Activated CD4-positive, alpha-beta T cell treated with anti-CD3 and anti-CD28 coated beads, Interleukin-2, amount 10 ng/mL, durations not matched to agents 24 days and 14 days (primary cell): ENCODE results near the gene NFIB. TPM values are rescaled to one million over a fixed set of nuclear protein-coding genes. Genes with fewer than 3 reads are reported as not detected.

Experiments used
- DNase-seq: peaks from one replicate; pipeline ENCODE4 v3.0.0; 2022
- H3K27ac Mint-ChIP-seq: one replicate; pipeline ENCODE4 v1.8.0; 2022; ENCODE audit warnings: mild to moderate bottlenecking, mixed read lengths
- H3K27me3 Mint-ChIP-seq: one replicate; pipeline ENCODE4 v1.8.0; 2022; ENCODE audit warnings: mixed read lengths
- H3K36me3 Mint-ChIP-seq: one replicate; pipeline ENCODE4 v1.8.0; 2022; ENCODE audit warnings: low read depth, mild to moderate bottlenecking, mixed read lengths
- H3K4me1 Mint-ChIP-seq: one replicate; pipeline ENCODE4 v1.8.0; 2021; ENCODE audit warnings: mixed read lengths
- H3K4me3 Mint-ChIP-seq: one replicate; pipeline ENCODE4 v1.8.0; 2022; ENCODE audit warnings: mild to moderate bottlenecking, moderate library complexity, mixed read lengths
- H3K9me3 Mint-ChIP-seq: one replicate; pipeline ENCODE4 v1.8.0; 2021; ENCODE audit warnings: mixed read lengths
- intact Hi-C: fragments of 100-400 bp; cut with micrococcal nuclease; formaldehyde crosslinking; loops from one replicate; pipeline ENCODE4 v1.15.1; 2023
- total RNA-seq: library from RNA; stranded (reverse); gene quantifications from 2 replicates; pipeline ENCODE4 v1.2.3, GENCODE V29; 2022

NFIB gene
- total RNA-seq, 1 donor from 2014 or later = not detected

- Mint-ChIP-seq H3K4me1 (no peaks in the 10 kb centered on the region), H3K27me3 (no peaks in the 10 kb centered on the region), H3K9me3 (no peaks in the 10 kb centered on the region), H3K36me3 (no peaks in the 10 kb centered on the region), H3K27ac (no peak overlapping the region), H3K4me3 (no peak overlapping the region)
- intact Hi-C loops = no loop called here
- DNase-seq = no peak
These were observed 134.5 kb downstream of the NFIB start for GRCh38 chr9:14179449-14179848.

- Mint-ChIP-seq H3K27me3 (no peaks in the 10 kb centered on the region), H3K27ac (no peak overlapping the region)
These were observed 138.2 kb downstream of the NFIB start for GRCh38 chr9:14175778-14176177.

DNA sequence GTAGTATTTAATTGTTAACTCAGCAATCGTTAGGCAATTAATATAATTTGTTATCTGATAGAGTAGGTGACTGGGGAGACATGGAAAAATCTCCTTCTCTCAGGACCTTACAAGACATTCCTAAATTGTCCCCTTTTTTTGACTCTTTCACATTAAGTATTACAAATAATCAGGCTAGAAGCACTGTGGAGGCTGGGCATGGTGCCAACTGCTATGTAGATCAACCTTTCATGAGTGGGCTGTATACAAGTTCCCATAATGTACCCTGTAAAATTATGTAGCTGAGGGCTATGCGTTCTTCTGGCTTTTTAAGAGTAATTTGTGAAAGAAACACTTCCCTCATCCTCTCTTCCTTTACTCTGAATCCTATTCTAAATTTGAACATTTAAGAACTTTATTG is 140.2 kb downstream of the NFIB start:
- no peak for DNase-seq
- Mint-ChIP-seq H3K27me3 (no peaks in the 10 kb centered on the region), H3K4me1 (no peaks in the 10 kb centered on the region), H3K9me3 (no peaks in the 10 kb centered on the region), H3K4me3 (no peak overlapping the region), H3K36me3 (no peaks in the 10 kb centered on the region), H3K27ac (no peak overlapping the region)
- intact Hi-C loops = no loop called here

More at GRCh38 chr9:14175778-14176177, 138.2 kb downstream of the NFIB start:
- Mint-ChIP-seq H3K4me3 (no peak overlapping the region), H3K9me3 (no peaks in the 10 kb centered on the region), H3K36me3 (no peaks in the 10 kb centered on the region), H3K4me1 (no peaks in the 10 kb centered on the region)
- intact Hi-C loops = no loop called here
- DNase-seq = no peak

GRCh38 chr9:14170973-14171596 is 142.9 kb downstream of the NFIB start:
- intact Hi-C loops = no loop called here
- Mint-ChIP-seq H3K36me3 (no peaks in the 10 kb centered on the region), H3K27ac (no peak overlapping the region), H3K27me3 (no peaks in the 10 kb centered on the region), H3K4me1 (no peaks in the 10 kb centered on the region), H3K4me3 (no peak overlapping the region), H3K9me3 (no peaks in the 10 kb centered on the region)
- DNase-seq = no peak

- no peak for DNase-seq
- Mint-ChIP-seq H3K9me3 (no peaks in the 10 kb centered on the region), H3K27ac (no peak overlapping the region), H3K27me3 (no peaks in the 10 kb centered on the region), H3K4me3 (no peak overlapping the region), H3K36me3 (no peaks in the 10 kb centered on the region), H3K4me1 (no peaks in the 10 kb centered on the region)
- intact Hi-C loops = no loop called here
These were observed 143.5 kb downstream of the NFIB start for GRCh38 chr9:14170392-14170931.

DNA sequence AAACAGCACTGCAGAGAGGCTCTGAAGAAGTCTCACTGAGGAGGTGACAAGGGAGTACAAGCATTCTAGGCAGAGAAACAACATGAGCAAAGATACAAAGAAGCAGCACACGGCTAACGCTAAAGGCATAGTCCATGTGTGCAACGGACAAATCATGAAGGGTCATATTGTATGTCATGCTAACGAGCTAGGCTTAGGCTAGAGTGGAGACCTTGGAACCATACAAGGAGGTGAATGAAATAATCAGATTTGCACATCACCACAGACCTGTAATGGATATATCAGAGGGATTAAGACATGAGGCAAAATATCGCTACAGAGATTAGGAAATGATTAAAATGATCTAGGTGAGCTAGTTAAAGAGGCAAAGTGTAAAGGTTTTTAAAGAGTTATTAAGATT is 145.6 kb downstream of the NFIB start:
- Mint-ChIP-seq H3K4me3 (no peak overlapping the region), H3K36me3 (no peaks in the 10 kb centered on the region), H3K27me3 (no peaks in the 10 kb centered on the region), H3K27ac (no peak overlapping the region), H3K4me1 (no peaks in the 10 kb centered on the region), H3K9me3 (no peaks in the 10 kb centered on the region)
- intact Hi-C loops = no loop called here
- no peak for DNase-seq

GRCh38 chr9:14165376-14166035 is 148.4 kb downstream of the NFIB start:
- DNase-seq = no peak
- Mint-ChIP-seq H3K27ac (no peak overlapping the region), H3K4me1 (no peaks in the 10 kb centered on the region), H3K9me3 (no peaks in the 10 kb centered on the region), H3K4me3 (no peak overlapping the region), H3K27me3 (no peaks in the 10 kb centered on the region), H3K36me3 (no peaks in the 10 kb centered on the region)
- intact Hi-C loops = no loop called here

- H3K4me1 Mint-ChIP-seq = no peaks in the 10 kb centered on the region
- no peak overlapping the region for H3K27ac Mint-ChIP-seq
- no peaks in the 10 kb centered on the region for H3K27me3 Mint-ChIP-seq
- DNase-seq = no peak
- H3K4me3 Mint-ChIP-seq = no peak overlapping the region
- no peaks in the 10 kb centered on the region for H3K9me3 Mint-ChIP-seq
- no peaks in the 10 kb centered on the region for H3K36me3 Mint-ChIP-seq
- intact Hi-C loops = no loop called here
These were observed 149.0 kb downstream of the NFIB start for GRCh38 chr9:14164908-14165307.

DNA sequence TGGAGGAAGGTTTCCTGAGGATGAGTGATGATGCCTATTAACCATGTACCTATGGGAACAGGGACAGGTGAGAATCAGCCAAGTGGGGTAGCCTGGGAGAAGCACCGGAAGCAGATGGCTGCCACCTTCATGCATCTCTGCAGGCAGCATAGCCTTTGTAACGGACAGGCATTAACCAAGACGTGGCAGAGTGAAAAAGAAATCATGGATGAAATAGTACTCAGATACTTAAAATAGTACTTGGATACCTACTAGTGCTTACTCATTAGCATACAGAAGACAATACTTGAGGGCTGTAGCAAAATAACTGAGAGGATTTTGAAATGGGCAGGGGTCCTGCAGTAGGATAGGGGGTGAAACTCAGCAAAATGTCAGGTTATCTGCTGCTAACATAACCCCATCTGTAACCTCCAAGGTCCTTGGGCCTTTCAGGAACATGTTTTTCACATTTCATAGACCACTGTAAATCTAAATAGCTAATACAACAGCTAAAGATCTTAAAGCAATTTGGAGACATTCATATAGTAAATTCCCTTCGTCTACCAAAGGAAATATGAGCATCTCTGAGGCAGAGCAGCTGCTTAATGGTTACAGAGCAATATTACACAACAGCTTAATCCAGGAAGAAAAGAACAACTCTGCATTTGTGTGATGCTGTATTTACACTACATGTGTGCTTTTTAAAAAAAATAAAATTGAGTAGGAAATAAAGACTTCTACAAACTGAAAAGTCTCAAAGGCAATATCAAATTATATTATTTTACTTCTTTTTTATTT is 154.3 kb downstream of the NFIB start:
- no peak for DNase-seq
- Mint-ChIP-seq H3K27ac (no peak overlapping the region), H3K36me3 (no peaks in the 10 kb centered on the region), H3K9me3 (no peaks in the 10 kb centered on the region), H3K4me3 (no peak overlapping the region), H3K4me1 (peaks cover 3% of the 10 kb centered on the region), H3K27me3 (peaks cover 2% of the 10 kb centered on the region)
- intact Hi-C loops = no loop called here

DNA sequence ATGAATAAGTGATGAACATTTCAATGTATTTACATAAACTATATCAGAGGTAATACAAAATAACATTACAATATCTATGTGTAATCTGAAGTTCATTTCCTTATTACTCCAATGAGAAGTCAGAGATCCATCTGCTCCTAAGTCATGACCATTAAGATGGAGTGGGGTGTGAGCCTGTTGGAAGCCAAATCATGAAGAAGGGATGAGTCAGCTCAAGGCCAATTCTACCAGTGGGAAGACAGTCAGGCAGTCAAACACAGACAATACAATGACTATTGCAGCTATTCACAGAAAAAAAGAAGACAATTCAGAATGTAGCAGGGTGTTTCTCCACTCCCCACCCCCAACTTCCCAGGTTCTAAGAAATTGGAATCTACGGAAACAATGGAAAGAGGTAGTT is 155.0 kb downstream of the NFIB start:
- no peak overlapping the region for H3K27ac Mint-ChIP-seq
- no peaks in the 10 kb centered on the region for H3K36me3 Mint-ChIP-seq
- intact Hi-C loops = no loop called here
- no peaks in the 10 kb centered on the region for H3K9me3 Mint-ChIP-seq
- peaks cover 2% of the 10 kb centered on the region for H3K27me3 Mint-ChIP-seq
- peaks cover 3% of the 10 kb centered on the region for H3K4me1 Mint-ChIP-seq
- DNase-seq = no peak
- H3K4me3 Mint-ChIP-seq = no peak overlapping the region

DNA sequence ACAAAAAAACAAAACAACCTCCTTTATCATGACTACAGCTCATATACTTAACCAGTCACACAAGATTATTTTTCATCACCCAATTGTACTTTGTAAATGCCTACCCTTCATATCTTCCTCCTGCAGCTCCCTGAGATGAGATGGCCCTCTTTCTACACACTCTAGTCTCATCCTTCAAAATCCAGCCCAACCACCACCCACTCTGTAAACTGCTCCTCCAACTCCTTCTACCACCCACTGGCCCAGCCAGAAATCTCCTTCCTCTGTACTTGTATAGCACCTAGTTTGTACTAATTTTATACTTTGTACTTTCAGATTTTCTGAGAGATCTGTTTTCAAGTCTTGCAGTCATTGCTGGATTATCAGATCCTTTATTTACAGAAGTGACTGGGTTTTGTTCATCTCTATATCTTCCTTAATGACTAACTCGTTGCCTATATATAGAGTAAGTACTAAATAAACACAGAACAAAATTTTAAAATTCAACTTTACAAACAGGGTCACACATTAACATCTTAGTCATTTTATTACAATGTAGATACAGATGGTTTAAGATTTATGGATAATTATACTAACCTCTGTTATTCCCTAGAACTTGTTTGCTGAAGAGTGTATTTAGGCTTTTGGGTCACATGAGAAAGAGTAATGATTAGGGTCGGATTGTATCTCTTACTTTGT is 155.7 kb downstream of the NFIB start:
- no peaks in the 10 kb centered on the region for H3K9me3 Mint-ChIP-seq
- no peak overlapping the region for H3K27ac Mint-ChIP-seq
- no peak for DNase-seq
- peaks cover 3% of the 10 kb centered on the region for H3K4me1 Mint-ChIP-seq
- no peak overlapping the region for H3K4me3 Mint-ChIP-seq
- peaks cover 2% of the 10 kb centered on the region for H3K27me3 Mint-ChIP-seq
- no peaks in the 10 kb centered on the region for H3K36me3 Mint-ChIP-seq
- intact Hi-C loops = no loop called here

- intact Hi-C loops = no loop called here
- peaks cover 2% of the 10 kb centered on the region for H3K27me3 Mint-ChIP-seq
- H3K4me3 Mint-ChIP-seq = no peak overlapping the region
- H3K9me3 Mint-ChIP-seq = no peaks in the 10 kb centered on the region
- no peak for DNase-seq
- no peak overlapping the region for H3K27ac Mint-ChIP-seq
- H3K4me1 Mint-ChIP-seq = peaks cover 3% of the 10 kb centered on the region
- no peaks in the 10 kb centered on the region for H3K36me3 Mint-ChIP-seq
These were observed 156.8 kb downstream of the NFIB start for GRCh38 chr9:14157191-14157590.

- Mint-ChIP-seq H3K9me3 (no peaks in the 10 kb centered on the region), H3K4me3 (no peak overlapping the region), H3K27me3 (peaks cover 2% of the 10 kb centered on the region), H3K27ac (no peak overlapping the region), H3K36me3 (no peaks in the 10 kb centered on the region), H3K4me1 (peaks cover 3% of the 10 kb centered on the region)
- no peak for DNase-seq
- intact Hi-C loops = no loop called here
These were observed 157.9 kb downstream of the NFIB start for GRCh38 chr9:14156046-14156445.

DNA sequence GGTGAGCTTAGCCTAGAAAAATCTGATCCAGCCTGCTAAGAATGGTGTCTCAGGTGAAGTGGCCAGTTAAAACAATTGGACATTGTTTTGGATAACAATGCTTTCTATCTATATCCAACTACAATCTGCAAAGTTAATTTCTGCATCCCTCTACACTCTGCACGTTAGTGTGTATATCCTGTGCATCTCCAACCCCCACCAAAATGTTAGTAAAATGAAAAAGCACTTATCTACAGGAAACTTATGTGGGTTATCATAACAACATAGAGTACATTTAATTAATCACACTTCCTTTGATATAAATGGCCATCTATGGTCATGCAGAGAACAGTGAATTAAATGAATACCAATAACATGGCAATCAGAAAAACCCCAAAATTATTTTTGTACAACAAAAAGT is 158.7 kb downstream of the NFIB start:
- no peaks in the 10 kb centered on the region for H3K9me3 Mint-ChIP-seq
- H3K27me3 Mint-ChIP-seq = peaks cover 2% of the 10 kb centered on the region
- H3K27ac Mint-ChIP-seq = no peak overlapping the region
- H3K4me1 Mint-ChIP-seq = peaks cover 3% of the 10 kb centered on the region
- DNase-seq = no peak
- intact Hi-C loops = no loop called here
- H3K36me3 Mint-ChIP-seq = no peaks in the 10 kb centered on the region
- no peak overlapping the region for H3K4me3 Mint-ChIP-seq
